Stomach (tissue), 4 donors: Measurements from ENCODE around the gene PNPLA6.

ENCODE experiments used
- CTCF ChIP-seq, 7 experiments: fragments of 450-650 bp in 4 of 7; fragments of 200-600 bp in 3 of 7; sonication (generic) in 3 of 7; IDR thresholded peaks; one replicate each; pipeline ENCODE4 v1.5.1; 2016 to 2019; ENCODE audit warnings: antibody characterized with exemption in 7 of 7, control low read depth in 2 of 7, mild to moderate bottlenecking in 1 of 7
- EP300 ChIP-seq: sonication (generic); formaldehyde crosslinking; IDR thresholded peaks from one replicate; pipeline ENCODE4 v1.6.1; 2017; ENCODE audit warnings: antibody characterized with exemption
- POLR2A ChIP-seq, 4 donors: fragments of 450-650 bp; IDR thresholded peaks; one replicate each; pipeline ENCODE4 v1.6.1; 2016; ENCODE audit warnings: antibody characterized with exemption in 4 of 4, control low read depth in 2 of 4, mild to moderate bottlenecking in 1 of 4, moderate library complexity in 1 of 4
- POLR2AphosphoS5 ChIP-seq, 3 donors: sonication (generic); formaldehyde crosslinking; IDR thresholded peaks; one replicate each; pipeline ENCODE4 v1.6.1; 2016; ENCODE audit warnings: antibody characterized with exemption in 3 of 3

- no peak for TF ChIP-seq CTCF (IDR thresholded peaks at IDR 0.05)
- TF ChIP-seq EP300 = no peak
- TF ChIP-seq POLR2A (IDR thresholded peaks at IDR 0.05) = no peak
- no peak for TF ChIP-seq POLR2AphosphoS5 (IDR thresholded peaks at IDR 0.05)
Measured at GRCh38 chr19:7561325-7561724, 25.8 kb downstream of the PNPLA6 start.
